ENCODE results near the gene TDRD5.
"Not testable (repeated sequence)": the region's sequence is repeated elsewhere in the genome, so short reads cannot be mapped to it uniquely, and the experiment has no call there.

Gene TDRD5

DNA sequence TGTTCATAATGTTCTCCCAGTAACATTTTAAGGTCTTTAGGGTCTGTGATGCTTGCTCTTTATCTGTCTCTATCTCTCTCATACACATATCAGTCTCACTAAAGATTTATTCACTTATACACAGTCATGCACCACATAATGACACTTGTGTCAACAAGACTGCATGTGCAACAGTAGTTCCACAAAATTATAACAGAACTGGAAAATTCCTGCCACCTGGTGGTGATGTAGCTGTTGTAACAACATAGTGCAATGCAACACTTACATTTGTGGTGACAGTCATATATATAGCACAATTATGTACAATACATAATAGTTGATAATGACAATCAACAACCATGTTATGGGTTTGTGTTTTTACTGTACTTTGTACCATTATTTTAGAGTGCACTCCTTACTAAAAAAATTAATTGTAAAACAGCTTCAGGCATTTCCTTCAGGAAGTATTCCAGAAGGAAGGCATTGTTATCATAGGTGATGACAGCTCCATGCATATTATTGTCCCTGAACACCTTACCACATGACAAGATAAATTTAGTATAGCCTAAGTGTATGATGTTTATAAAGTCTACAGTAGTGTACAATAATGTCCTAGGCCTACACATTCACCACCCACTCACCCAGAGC lies 8.1 kb downstream of the TDRD5 start:
- DNase-seq (ENCODE audit: low spot score): peak; percentile 16

DNA sequence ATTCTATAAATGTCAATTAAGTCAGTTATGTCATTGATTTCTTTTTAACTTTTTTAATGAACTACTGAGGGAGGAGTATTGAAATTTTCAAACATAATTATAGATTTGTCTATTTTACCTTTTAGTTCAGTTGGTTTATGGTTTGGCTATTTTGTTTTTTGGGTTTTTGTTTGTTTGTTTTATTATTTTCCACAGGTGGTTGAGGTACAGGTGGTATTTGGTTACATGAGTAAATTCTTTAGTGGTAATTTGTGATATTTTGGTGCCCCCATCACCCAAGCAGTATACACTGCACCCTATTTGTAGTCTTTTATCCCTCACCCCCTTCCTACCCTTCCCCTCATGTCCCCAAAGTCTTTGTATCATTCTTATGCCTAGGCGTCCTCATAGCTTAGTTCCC lies 9.5 kb downstream of the TDRD5 start:
- DNase-seq (ENCODE audit: low spot score): no peak

- DNase-seq (ENCODE audit: low spot score): no peak
Observed at GRCh38 chr1:179612361-179612760, 20.7 kb downstream of the TDRD5 start.

GRCh38 chr1:179630719-179631118 lies 39.1 kb downstream of the TDRD5 start:
- DNase-seq (ENCODE audit: low spot score): no peak

DNA sequence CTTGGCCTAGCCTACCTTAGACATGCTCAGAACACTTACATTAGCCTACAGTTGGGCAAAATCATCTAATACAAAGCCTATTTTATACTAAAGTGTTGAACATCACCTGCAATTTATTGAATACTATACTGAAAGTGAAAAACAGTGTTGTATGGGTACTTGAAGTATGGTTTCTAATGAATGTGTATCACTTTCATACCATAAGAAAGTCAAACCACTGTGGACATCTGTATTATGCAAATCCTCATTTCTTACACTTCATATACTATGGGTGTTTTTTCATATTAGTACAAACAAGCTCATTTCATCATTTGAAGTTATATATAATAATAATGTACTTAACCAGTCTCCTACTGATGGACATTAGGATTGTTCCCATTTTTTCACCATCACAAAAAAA lies 41.2 kb downstream of the TDRD5 start:
- DNase-seq (ENCODE audit: low spot score): no peak

- DNase-seq (ENCODE audit: low spot score): no peak
Observed at GRCh38 chr1:179637211-179637860, 45.7 kb downstream of the TDRD5 start.

GRCh38 chr1:179661018-179661417 lies 69.4 kb downstream of the TDRD5 start:
- DNase-seq (ENCODE audit: low spot score): no peak

DNA sequence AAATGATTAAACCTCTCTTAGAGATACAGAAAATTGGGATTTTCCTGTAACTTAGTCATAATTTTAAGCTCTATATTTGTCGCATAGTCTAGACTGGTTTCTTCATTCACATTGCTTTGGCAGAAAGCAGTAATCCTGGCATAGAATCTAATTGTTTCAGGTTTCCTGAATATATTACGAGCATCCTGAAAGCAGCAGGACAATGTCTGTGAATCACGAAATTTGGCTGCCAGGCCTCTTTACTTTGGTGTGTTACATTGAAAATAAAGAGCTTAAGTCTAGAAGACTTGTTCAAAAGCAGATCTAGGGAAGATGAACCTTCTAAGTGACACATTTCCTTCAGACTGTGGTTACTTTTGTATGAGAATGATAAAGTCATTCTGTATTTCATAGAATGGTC lies 72.2 kb downstream of the TDRD5 start:
- peak; percentile 98 for DNase-seq (ENCODE audit: low spot score)

GRCh38 chr1:179677882-179678281 lies 86.2 kb downstream of the TDRD5 start:
- no peak for DNase-seq (ENCODE audit: low spot score)

DNA sequence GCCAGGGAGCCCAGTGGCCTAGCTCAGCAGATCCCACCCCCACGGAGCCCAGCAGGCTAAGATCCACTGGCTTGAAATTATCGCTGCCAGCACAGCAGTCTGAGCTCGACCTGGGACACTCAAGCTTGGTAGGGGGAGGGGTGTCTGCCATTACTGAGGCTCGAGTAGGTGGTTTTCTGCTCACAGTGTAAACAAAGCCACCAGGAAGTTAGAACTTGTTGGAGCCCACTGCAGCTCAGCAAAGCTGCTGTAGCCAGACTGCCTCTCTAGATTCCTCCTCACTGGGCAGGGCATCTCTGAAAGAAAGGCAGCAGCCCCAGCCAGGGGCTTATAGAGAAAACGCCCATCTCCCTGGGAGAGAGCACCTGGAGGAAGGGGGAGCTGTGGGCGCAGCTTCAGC lies 102.9 kb downstream of the TDRD5 start:
- not testable (repeated sequence) for DNase-seq (ENCODE audit: low spot score)

- no peak for DNase-seq (ENCODE audit: low spot score)
Observed at GRCh38 chr1:179702946-179703539, 111.4 kb downstream of the TDRD5 start.

GRCh38 chr1:179706339-179706941 lies 114.8 kb downstream of the TDRD5 start:
- peak; percentile 70 for DNase-seq (ENCODE audit: low spot score)

DNA sequence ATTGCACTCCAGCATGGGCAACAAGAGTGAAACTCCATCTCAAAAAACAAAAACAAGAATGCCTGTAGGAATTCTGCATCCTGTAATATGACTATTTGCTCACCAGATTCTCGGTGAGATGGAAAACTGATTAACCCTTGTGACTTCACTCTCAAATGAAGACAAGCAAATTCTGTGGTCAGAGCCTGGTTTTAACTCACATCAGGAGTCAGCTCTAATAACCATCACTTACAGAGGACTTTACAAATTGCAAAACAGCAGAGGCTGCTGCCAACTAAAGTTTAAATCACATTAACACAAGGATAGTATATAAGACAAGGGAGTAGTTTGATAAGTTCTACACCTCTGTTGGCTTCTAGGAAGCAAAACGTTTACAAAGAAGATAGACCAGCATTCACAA lies 115.8 kb downstream of the TDRD5 start:
- DNase-seq (ENCODE audit: low spot score): no peak

GRCh38 chr1:179708434-179709195 lies 117.0 kb downstream of the TDRD5 start:
- no peak for DNase-seq (ENCODE audit: low spot score)

DNA sequence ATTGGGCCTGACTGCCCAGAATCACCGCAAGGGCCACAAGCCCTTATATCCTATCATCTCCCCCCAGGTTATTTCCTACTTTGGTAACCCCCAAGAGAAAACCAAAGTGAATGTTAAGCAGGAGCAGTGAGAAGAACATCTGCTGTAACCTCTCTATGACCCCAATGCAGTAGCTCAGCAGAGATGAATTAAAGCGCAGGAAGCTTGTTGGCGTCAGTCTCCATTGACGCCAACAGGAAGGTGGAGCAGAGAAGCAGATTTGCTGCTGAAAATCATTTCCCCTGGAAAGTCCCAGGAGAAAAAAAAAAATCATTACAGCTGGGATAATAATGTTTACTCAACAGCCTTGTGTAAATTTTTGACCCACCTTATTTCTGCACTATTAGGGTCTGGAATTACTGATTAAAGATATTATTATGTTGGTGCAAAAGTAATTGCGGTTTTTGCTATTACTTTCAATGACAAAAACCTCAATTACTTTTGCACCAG lies 118.3 kb downstream of the TDRD5 start:
- DNase-seq (ENCODE audit: low spot score): peak; percentile 86

GRCh38 chr1:179714159-179714558 lies 122.5 kb downstream of the TDRD5 start:
- no peak for DNase-seq (ENCODE audit: low spot score)

- no peak for DNase-seq (ENCODE audit: low spot score)
Observed at GRCh38 chr1:179714623-179715022, 123.0 kb downstream of the TDRD5 start.

- DNase-seq (ENCODE audit: low spot score): no peak
Observed at GRCh38 chr1:179719272-179719671, 127.6 kb downstream of the TDRD5 start.

DNA sequence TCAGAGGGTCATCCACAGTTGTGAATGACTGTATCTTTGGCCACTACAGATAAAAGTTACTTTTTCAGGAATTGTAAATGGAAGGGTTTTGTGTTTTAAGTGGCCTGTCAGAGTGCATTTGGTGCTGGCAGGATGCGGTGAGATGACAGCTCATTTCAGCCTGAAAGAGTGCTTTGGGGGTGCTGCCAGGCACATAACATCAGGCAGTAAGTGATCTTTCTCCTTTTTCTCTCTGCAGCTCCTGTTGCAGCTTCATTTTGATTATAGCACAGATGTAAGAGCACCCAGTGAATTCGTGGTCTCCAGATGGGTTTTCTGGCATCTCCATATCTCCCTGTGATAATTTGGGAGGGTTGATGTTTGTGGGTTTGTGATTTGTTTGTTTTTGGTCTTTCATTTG lies 136.6 kb downstream of the TDRD5 start:
- no peak for DNase-seq (ENCODE audit: low spot score)

- no peak for DNase-seq (ENCODE audit: low spot score)
Observed at GRCh38 chr1:179729881-179730280, 138.2 kb downstream of the TDRD5 start.

GRCh38 chr1:179731643-179732042 lies 140.0 kb downstream of the TDRD5 start:
- no peak for DNase-seq (ENCODE audit: low spot score)
